Measurements from ENCODE around the gene MED8.
A peak's percentile ranks its signal among the peaks of the same experiment; 100 is the strongest.

MED8 gene

DNA sequence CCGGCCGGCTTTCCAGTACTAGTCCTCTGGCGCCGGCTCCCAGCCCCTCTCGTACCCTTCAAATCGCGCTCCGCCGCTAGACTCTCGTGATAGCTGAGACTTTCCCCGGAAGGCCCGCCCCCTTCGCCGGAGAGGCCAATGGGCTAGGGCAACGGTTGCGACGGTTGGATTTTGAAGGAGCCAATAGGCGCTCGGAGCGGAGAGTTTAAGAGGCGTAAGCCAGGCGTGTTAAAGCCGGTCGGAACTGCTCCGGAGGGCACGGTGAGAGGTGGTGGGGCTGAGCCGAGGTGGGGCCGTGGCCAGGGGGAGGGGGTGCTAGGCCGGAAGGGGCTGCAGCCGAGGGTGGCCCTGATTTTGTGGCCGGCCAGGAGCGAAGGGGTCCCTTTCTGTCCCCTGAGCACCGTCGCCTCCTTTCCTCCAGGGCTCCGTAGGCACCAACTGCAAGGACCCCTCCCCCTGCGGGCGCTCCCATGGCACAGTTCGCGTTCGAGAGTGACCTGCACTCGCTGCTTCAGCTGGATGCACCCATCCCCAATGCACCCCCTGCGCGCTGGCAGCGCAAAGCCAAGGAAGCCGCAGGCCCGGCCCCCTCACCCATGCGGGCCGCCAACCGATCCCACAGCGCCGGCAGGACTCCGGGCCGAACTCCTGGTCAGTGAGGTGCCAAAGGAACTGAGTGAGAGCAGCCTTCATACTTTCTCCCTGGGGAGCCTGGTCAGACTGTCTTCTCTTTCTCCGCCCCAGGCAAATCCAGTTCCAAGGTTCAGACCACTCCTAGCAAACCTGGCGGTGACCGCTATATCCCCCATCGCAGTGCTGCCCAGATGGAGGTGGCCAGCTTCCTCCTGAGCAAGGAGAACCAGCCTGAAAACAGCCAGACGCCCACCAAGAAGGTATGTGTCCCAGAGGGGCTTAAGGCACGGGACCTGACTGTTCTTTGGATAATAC, 30.6 kb downstream of the MED8 start, which contains the start of gene CDC20:
TSS of gene CDC20 (plus strand) at position 236 of the 948 bp plus-strand sequence. CDS start at position 471, 235 bp downstream.
- peak; percentile 97 for DNase-seq (ENCODE audit: low spot score)

DNA sequence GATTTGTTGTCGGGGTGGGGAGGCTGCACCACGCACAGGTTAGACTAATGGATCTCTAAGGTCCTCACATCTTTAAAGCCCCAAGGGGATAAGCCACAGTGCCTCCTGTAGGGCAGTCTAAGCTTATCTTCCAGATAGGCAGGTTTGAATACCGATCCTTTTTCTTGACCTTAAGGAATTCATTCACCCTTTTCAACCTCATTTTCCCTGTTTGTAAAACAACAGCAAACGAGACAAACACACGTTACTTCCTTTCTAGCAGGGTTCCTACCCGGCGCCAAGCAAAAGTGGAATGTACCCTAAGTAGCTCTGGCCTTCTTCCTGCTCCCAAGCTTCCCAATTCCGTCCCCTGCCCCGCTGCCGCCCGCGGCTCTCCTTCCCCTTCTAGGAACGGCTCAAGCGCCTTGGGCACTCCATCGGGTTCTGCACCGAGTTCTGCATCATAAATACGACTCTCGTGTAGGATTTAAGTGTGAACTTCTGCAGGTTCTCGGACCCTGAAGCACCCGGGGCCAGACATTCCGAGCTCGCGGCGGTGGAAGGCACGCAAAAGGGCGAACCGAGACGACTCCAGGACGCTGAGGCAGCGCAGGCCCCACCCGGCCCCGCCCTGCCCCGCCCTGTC, 31.4 kb downstream of the MED8 start:
- peak; percentile 50 for DNase-seq (ENCODE audit: low spot score)

DNA sequence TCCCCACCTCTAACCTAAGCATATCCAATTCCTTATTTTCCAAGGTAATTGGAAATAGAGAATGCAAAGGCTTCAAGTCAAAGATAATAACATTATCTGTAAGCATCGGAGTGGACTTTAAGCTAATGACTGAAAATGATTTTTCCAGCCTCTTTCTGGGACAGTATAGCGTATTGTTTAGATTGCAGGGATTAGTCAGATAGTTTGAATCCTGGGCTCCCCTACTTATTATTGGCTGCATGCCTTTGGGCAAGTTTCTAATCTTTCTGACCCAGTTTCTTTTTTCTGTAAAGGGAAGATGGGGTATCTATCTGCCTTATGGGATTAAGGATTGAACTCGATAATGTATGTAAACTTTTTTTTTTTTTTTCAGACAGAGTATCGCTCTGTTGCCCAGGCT, 32.3 kb downstream of the MED8 start:
- DNase-seq (ENCODE audit: low spot score) = no peak

- no peak for DNase-seq (ENCODE audit: low spot score)
These were observed 34.7 kb downstream of the MED8 start for GRCh38 chr1:43354936-43355335.

- DNase-seq (ENCODE audit: low spot score) = no peak
These were observed 35.1 kb downstream of the MED8 start for GRCh38 chr1:43354471-43354870.

- no peak for DNase-seq (ENCODE audit: low spot score)
These were observed 36.7 kb downstream of the MED8 start for GRCh38 chr1:43352881-43353280.

- no peak for DNase-seq (ENCODE audit: low spot score)
These were observed 37.3 kb downstream of the MED8 start for GRCh38 chr1:43352351-43352705.

DNA sequence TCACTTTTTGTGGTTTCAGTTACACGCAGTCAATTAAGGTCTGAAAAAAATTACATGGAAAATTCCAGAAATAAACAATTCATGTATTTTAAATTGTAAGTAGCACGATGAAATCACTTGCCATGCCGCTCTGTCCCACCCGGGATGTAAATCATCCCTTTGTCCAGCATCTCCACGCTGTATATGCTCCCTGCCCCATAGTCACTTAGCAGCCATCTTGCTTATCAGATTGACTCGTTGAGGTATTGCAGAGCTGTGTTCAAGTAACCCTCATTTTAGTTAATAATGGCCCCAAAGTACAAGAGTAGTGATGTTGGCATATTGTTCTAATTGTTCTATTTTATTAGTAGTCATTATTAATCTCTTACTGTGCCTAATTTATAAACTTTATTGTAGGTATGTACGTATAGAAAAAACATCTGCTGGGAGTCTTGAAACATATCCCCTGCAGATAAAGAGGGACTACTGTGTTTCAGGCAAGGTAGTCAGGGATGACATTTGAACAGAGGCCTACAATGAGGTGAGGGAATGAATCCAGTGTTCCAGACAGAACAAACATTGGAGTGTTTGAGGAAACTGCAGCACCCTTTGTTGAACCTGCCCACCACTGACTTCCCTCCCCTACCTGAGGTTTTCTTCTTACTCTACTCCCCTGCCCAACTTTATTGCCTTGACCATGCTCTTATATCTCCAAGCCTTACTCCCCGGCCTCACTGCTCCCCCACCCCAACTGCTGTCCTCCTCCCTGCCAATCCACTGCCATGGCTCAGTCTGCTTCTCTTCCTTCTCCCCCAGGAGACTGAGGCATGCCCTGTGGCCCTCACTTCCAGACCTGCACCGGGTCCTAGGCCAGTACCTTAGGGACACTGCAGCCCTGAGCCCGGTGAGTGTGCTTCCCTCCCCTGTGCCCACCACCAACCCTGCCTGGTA, 37.9 kb downstream of the MED8 start:
- DNase-seq (ENCODE audit: low spot score) = no peak

DNA sequence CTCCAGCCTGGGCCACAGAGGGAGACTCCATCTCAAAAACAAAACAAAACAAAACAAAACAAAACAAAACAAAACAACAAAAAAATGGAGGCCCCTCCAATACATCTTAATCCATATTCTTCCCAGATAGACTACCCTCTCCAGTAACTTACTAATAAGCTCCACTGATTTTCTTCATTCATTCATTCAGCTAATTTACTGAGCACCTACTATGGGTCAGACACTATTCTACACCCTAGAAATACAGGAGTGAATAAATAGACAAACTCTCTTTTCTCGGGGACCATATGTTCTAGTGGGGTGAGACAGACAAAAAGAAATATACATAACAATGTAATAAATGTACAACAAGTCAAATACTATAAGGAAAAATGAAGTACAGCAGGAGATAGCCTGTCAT, 38.6 kb downstream of the MED8 start:
- DNase-seq (ENCODE audit: low spot score) = no peak

DNA sequence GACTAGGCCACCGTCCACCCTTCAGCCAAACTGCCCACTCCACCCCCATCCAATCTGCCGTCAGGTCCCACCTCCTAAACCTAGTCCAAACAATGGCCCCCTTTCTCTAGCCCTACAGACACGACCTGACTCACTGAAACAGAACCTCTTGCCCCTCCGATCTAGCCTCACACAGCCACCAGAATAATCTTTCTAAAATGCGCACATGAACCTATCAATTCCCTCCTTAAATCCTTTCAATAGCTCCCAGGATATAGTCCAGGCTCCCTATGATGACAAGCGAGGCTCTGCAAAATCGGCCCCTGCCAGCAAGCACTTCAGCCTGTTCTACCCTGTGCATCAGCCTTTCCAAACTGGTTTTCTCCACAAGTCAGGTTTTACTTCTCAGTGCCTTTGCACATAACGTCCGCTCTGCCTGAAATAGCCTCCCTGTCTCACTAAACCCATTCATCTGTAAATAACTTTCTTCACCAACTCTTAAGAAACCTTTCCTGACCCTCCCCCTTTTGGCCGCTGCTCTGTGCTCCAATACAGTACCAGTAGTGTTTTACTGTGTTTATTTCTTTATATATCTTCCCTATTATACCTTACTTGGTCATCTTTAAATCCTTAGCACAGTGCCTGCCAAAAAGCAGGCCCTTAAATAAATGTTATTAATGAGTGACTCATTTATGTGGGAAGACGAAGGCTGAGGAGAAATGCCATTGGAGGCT, 39.9 kb downstream of the MED8 start:
- no peak for DNase-seq (ENCODE audit: low spot score)

- DNase-seq (ENCODE audit: low spot score) = peak; percentile 83
These were observed 40.6 kb downstream of the MED8 start for GRCh38 chr1:43348809-43349593.

- peak; percentile 26 for DNase-seq (ENCODE audit: low spot score)
These were observed 41.2 kb downstream of the MED8 start for GRCh38 chr1:43348343-43348808.

- DNase-seq (ENCODE audit: low spot score) = no peak
These were observed 43.0 kb downstream of the MED8 start for GRCh38 chr1:43346636-43347035.

- no peak for DNase-seq (ENCODE audit: low spot score)
These were observed 44.5 kb downstream of the MED8 start for GRCh38 chr1:43345120-43345519.

DNA sequence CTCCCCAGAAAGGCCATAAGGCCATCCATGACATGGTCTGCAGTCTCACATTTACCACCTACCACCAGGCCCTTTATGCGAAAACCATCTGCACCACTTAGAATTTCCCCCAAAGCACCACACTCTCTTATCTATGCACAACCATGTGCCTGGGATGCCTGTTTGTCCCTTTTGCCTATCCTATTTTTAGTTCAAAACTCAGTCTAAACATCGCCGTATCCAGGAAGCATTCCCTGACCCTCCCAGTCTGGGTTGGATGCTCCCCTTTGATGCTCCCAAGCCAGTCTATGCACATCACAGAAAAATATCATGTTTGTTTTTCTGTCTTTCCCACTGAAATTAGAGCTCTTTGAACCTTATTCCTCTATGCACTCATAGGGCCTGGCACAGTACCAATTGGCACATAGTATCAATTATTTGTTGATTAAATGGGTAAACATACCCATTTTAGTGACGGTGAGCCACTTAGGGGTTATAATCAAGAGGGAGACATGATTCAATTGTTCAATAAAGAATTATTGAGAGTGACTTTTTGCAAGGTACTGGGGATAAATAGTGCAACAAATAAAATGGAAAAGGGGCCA, 45.2 kb downstream of the MED8 start:
- no peak for DNase-seq (ENCODE audit: low spot score)

DNA sequence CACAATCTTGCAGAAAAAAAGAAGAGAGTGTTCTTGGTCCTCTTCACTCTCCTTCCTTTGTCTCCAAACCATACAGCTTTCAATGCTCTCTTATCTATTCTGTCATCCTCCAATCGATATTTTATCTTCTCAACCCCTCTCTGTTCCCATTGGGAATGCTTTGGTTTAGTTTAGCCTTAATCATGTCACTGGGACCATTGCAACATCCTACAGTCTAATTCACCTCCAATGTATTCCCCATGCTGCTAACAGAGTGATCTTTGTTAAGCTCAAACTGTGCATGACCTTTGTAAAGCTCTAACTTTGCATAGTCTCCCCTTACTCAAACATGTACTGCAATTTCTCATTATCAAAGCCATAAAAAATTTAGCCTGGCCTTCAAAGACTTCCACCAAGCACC, 49.0 kb downstream of the MED8 start:
- no peak for DNase-seq (ENCODE audit: low spot score)

DNA sequence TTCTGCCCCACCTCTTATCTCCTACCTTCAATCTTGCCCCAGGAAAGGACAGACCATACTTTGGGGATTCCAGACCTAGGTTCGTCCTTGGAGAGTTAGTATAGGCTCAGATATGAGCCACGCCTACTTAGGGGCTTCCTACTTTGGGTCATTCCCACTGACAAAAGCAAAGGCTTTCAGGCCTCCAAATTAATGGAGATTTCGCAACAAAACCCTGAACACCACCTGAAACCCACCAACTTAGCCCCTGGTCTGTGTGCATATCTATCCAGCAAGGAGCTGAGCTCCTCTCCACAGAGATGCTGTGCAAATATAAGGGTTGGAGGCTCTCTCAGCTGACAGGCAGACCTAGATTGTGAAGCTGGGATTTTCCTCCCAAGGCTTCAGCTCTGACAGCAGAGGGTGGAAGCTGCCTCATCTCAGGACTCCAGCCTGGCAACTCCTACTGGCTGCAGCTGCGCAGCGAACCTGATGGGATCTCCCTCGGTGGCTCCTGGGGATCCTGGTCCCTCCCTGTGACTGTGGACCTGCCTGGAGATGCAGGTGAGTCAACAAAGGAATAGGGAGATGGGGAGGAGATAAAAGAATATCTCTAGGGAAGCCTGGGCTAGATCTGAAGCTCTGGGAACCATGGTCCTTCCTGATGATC, 49.9 kb downstream of the MED8 start:
- DNase-seq (ENCODE audit: low spot score) = no peak

- no peak for DNase-seq (ENCODE audit: low spot score)
These were observed 51.6 kb downstream of the MED8 start for GRCh38 chr1:43338001-43338400.

DNA sequence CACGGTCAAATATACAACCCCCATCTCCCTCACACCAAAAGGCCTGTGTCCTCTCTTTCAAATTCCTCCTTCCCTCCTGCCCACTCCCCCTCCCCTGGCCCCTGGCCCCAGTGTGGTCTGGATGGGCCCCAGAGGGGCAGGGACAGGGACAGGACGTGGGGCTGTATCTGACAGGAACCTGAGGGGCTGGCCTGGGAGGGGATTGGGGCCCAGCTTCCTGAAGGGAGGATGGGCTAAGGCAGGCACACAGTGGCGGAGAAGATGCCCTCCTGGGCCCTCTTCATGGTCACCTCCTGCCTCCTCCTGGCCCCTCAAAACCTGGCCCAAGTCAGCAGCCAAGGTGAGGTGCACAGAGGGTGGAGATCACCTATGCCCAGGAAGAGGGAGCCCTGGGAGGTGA, 52.0 kb downstream of the MED8 start, which contains the start of gene MPL:
TSS of gene MPL (plus strand) at position 231 of the 400 bp plus-strand sequence. CDS start at position 262, 31 bp downstream.
- DNase-seq (ENCODE audit: low spot score) = no peak

Measured in GM03348 (cell line).